ENCODE results near the gene HOXA10. TPM values are rescaled to one million over a fixed set of nuclear protein-coding genes. Genes with fewer than 3 reads are reported as not detected.

The HOXA10 gene
- total and polyA plus RNA-seq, 8 donors, result 0.18 to 337 (median 0.92) TPM; not detected in 5

DNA sequence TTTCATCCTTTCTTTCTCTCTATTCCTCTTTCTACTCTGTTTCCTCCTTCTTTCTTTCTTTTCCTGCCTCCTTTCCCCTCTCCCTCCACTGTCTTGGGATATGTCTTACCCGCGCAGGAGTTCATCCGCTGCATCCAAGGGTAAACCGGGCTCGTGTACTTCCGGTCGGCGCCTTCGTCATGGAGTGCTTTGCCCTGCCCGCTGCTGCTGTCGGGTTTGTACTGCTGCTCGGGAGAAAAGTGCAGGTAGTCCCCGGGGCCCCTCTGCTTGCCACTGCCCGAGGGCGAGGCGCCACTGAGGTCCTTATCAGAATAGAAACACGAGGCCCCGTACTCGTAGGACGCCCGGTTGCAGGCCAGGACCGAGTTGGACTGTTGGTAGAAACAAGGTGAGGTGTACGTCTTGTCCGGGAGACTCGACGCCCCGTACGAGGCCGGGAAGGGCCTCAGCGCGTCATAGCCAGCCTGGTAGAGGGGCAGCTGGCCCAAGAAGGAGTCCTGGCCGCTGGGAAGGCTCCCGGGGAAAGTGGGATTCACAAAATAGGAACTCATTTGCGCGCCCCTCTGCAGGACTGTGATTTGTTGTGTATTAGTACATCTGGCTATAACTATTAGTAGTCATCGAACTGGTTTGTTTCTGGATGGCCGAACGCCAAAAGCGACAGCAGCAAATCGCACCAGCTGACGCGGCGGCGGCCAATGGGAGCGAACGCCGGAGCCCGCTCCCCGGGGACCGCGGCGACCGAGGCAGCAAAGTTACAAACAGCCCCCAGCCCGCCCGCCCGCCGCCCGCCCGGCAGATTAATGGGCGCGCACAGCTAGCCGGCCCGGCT is 26.7 kb downstream of the HOXA10 start, which contains the start of gene HOXA6:
Gene HOXA6 (minus strand): TSS at position 576 of the 832 bp plus-strand sequence. CDS start 25 bp downstream, at position 551.
- peaks cover 15 to 57% (median 38%) of the 10 kb centered on the region in 4 donors for H3K4me1 ChIP-seq
- peak; percentile 53 to 84 for DNase-seq
- intact Hi-C loops (cut with DNase I; ENCODE audit: low total_unique reads), result no loop called here
- H3K9me3 ChIP-seq, result peaks cover 0 to 26% (median 0%) of the 10 kb centered on the region in 4 donors
- H3K27me3 ChIP-seq, result peaks cover 5 to 100% (median 90%) of the 10 kb centered on the region in 3 donors
- peak within 1 kb of the TSS; percentile 72 to 99 (median 88) for H3K27ac ChIP-seq
- peaks cover 0 to 5% (median 0%) of the 10 kb centered on the region in 4 donors for H3K36me3 ChIP-seq
- TF ChIP-seq, protein P1, sequence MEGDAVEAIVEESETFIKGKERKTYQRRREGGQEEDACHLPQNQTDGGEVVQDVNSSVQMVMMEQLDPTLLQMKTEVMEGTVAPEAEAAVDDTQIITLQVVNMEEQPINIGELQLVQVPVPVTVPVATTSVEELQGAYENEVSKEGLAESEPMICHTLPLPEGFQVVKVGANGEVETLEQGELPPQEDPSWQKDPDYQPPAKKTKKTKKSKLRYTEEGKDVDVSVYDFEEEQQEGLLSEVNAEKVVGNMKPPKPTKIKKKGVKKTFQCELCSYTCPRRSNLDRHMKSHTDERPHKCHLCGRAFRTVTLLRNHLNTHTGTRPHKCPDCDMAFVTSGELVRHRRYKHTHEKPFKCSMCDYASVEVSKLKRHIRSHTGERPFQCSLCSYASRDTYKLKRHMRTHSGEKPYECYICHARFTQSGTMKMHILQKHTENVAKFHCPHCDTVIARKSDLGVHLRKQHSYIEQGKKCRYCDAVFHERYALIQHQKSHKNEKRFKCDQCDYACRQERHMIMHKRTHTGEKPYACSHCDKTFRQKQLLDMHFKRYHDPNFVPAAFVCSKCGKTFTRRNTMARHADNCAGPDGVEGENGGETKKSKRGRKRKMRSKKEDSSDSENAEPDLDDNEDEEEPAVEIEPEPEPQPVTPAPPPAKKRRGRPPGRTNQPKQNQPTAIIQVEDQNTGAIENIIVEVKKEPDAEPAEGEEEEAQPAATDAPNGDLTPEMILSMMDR (IDR thresholded peaks at IDR 0.05), result no peak
- TF ChIP-seq POLR2A (IDR thresholded peaks at IDR 0.05) (no peak), POLR2AphosphoS5 (IDR thresholded peaks at IDR 0.05) (no peak), EP300 (IDR thresholded peaks at IDR 0.05) (no peak)
- 11 to 23% (median 18%) methylated on average over 53 to 63 of the region's 63 CpGs for WGBS, 5 donors
- peak within 1 kb of the TSS; percentile 33 to 64 (median 52) for H3K4me3 ChIP-seq

GRCh38 chr7:27146491-27147198 is 27.5 kb downstream of the HOXA10 start:
- no peak for TF ChIP-seq POLR2AphosphoS5 (IDR thresholded peaks at IDR 0.05)
- no peak for TF ChIP-seq EP300 (IDR thresholded peaks at IDR 0.05)
- TF ChIP-seq, protein P1 (IDR thresholded peaks at IDR 0.05), result no peak
- no peak for TF ChIP-seq POLR2A (IDR thresholded peaks at IDR 0.05)
- peak overlapping the region in 3 of 4 donors; percentile 48 to 64 (median 55) for H3K4me3 ChIP-seq
- peaks cover 0 to 5% (median 0%) of the 10 kb centered on the region in 4 donors for H3K36me3 ChIP-seq
- intact Hi-C loops (cut with DNase I; ENCODE audit: low total_unique reads), result no loop called here
- whole genome bisulfite sequencing, 5 donors, result 44 to 69% (median 64%) methylated on average over 5 of the region's 5 CpGs
- peak overlapping the region; percentile 35 to 99 (median 88) for H3K27ac ChIP-seq
- no peak for DNase-seq
- H3K4me1 ChIP-seq, result peaks cover 14 to 50% (median 32%) of the 10 kb centered on the region in 4 donors
- peaks cover 5 to 100% (median 88%) of the 10 kb centered on the region in 3 donors for H3K27me3 ChIP-seq
- H3K9me3 ChIP-seq, result peaks cover 0 to 26% (median 0%) of the 10 kb centered on the region in 4 donors

- 42 to 72% (median 53%) methylated on average over 11 of the region's 11 CpGs for WGBS, 5 donors
- intact Hi-C loops (cut with DNase I; ENCODE audit: low total_unique reads), result no loop called here
- TF ChIP-seq POLR2A (IDR thresholded peaks at IDR 0.05) (no peak), EP300 (IDR thresholded peaks at IDR 0.05) (no peak), POLR2AphosphoS5 (IDR thresholded peaks at IDR 0.05) (no peak)
- TF ChIP-seq, protein P1 (IDR thresholded peaks at IDR 0.05), result no peak
- peaks cover 0 to 5% (median 0%) of the 10 kb centered on the region in 4 donors for H3K36me3 ChIP-seq
- peak overlapping the region; percentile 41 to 99 (median 88) for H3K27ac ChIP-seq
- peaks cover 8 to 43% (median 28%) of the 10 kb centered on the region in 4 donors for H3K4me1 ChIP-seq
- H3K9me3 ChIP-seq, result peaks cover 0 to 26% (median 0%) of the 10 kb centered on the region in 4 donors
- peak overlapping the region; percentile 10 to 64 (median 54) for H3K4me3 ChIP-seq
- H3K27me3 ChIP-seq, result peaks cover 5 to 95% (median 81%) of the 10 kb centered on the region in 3 donors
- DNase-seq, result no peak
Observed at GRCh38 chr7:27145914-27146412, 28.2 kb downstream of the HOXA10 start.

Measured in stomach (tissue), 9 donors.